D721Med (cell line): ENCODE measurements around the gene DNASE2B.
"Not testable (repeated sequence)": the region's sequence is repeated elsewhere in the genome, so short reads cannot be mapped to it uniquely, and the experiment has no call there.

Source experiments
- DNase-seq: peaks from one replicate; pipeline ENCODE4 v3.0.0; 2011; ENCODE audit warnings: low spot score; ENCODE audit not compliant: insufficient read length
- FAIRE-seq: peaks from 2 replicates; lab custom pipeline; 2011; peaks lifted over from hg19 to GRCh38; lab: Jason Lieb, UNC
- TF ChIP-seq, protein P1 (sequence below): IDR thresholded peaks from 2 replicates; pipeline ENCODE4 v1.5.1; 2012; ENCODE audit warnings: mild to moderate bottlenecking, control low read depth; ENCODE audit not compliant: insufficient read depth; ENCODE audit errors: missing control alignments

Gene DNASE2B

GRCh38 chr1:84434801-84435549 lies 36.7 kb downstream of the DNASE2B start:
- TF ChIP-seq, protein P1, sequence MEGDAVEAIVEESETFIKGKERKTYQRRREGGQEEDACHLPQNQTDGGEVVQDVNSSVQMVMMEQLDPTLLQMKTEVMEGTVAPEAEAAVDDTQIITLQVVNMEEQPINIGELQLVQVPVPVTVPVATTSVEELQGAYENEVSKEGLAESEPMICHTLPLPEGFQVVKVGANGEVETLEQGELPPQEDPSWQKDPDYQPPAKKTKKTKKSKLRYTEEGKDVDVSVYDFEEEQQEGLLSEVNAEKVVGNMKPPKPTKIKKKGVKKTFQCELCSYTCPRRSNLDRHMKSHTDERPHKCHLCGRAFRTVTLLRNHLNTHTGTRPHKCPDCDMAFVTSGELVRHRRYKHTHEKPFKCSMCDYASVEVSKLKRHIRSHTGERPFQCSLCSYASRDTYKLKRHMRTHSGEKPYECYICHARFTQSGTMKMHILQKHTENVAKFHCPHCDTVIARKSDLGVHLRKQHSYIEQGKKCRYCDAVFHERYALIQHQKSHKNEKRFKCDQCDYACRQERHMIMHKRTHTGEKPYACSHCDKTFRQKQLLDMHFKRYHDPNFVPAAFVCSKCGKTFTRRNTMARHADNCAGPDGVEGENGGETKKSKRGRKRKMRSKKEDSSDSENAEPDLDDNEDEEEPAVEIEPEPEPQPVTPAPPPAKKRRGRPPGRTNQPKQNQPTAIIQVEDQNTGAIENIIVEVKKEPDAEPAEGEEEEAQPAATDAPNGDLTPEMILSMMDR = no peak
- no peak for FAIRE-seq
- DNase-seq = no peak

- TF ChIP-seq, protein P1 = no peak
- DNase-seq (no peak), FAIRE-seq (no peak)
These were observed 38.8 kb downstream of the DNASE2B start for GRCh38 chr1:84436876-84437655.

- DNase-seq = peak; percentile 26
- TF ChIP-seq, protein P1 = peak; percentile 64
- peak; percentile 85 for FAIRE-seq
These were observed 44.0 kb downstream of the DNASE2B start for GRCh38 chr1:84442256-84442655.

DNA sequence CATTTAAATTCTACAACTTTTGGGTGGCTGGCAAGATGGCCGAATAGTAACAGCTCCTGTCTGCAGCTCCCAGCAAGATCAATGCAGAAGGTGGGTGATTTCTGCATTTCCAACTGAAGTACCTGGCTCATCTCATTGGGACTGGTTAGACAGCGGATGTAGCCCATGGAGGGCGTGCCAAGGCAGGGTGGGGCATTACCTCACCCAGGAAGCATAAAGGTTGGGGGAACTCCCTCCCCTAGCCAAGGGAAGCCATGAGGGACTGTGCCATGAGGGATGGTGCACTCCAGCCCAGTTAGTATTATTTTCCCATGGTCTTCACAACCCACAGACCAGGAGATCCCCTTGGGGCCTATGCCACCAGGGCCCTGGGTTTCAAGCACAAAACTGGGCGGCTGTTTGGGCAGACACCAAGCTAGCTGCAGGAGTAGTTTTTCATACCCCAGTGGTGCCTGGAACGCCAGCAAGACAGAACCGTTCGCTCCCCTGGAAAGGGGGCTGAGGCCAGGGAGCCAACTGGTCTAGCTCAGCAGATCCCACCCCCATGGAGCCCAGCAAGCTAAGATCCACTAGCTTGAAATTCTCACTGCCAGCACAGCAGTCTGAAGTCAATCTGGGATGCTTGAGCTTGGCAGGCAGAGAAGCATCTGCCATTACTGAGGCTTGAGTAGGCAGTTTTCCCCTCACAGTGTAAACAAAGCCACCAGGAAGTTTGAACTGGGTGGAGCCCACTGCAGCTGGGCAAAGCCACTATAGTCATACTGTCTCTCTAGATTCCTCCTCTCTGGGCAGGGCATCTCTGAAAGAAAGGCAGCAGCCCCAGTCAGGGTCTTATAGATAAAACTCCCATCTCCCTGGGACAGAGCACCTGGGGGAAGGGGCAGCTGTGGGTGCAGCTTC lies 44.7 kb downstream of the DNASE2B start:
- not testable (repeated sequence) for FAIRE-seq, DNase-seq

GRCh38 chr1:84448704-84449103 lies 50.4 kb downstream of the DNASE2B start:
- FAIRE-seq, DNase-seq: not testable (repeated sequence)

- FAIRE-seq = no peak
- no peak for DNase-seq
- TF ChIP-seq, protein P1 = no peak
These were observed 52.6 kb downstream of the DNASE2B start for GRCh38 chr1:84450910-84451309.

DNA sequence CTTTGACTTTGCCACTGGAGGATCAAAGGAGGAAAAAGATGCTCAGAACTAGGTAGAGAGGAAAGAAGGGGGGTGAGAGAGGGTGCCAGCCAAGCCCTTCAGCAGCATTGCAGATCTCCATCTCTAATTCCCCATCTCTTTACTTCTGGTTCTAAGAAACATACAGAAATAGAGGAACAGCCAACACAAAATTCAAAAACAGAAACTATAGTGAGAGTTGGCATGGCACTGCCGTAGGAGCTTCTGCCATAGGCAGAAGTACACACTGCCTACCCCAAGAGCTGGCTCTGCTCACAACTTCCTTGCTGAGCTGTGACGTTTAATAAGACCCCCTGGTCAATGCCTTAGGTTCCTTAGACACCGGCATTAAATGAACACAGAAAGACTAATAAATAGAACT lies 54.2 kb downstream of the DNASE2B start:
- FAIRE-seq (no peak), DNase-seq (no peak)
- TF ChIP-seq, protein P1 = no peak
